Astrocyte (in vitro differentiated cells and primary cell): ENCODE results near the gene INSRR.

ENCODE experiments used
- CTCF ChIP-seq: IDR thresholded peaks from 2 replicates; pipeline ENCODE4 v1.5.1; 2011; ENCODE audit warnings: low read depth, mild to moderate bottlenecking, inconsistent platforms, low read length, moderate library complexity; ENCODE audit not compliant: insufficient read depth
- EZH2 ChIP-seq: IDR thresholded peaks from 2 replicates; pipeline ENCODE4 v1.6.1; 2012; ENCODE audit warnings: mild to moderate bottlenecking, low read length, inconsistent platforms; ENCODE audit not compliant: insufficient read depth

GRCh38 chr1:156844102-156844501 is 14.8 kb downstream of the INSRR start:
- no peak for TF ChIP-seq CTCF
- TF ChIP-seq EZH2 = no peak
